HG03196 (cell line): ENCODE data around the gene SPACDR.

Experiments
- ATAC-seq: cut with Tn5 transposase; IDR thresholded peaks from one replicate; pipeline ENCODE4 v1.9.1; 2021; ENCODE audit not compliant: unreplicated experiment

Gene SPACDR

GRCh38 chr7:100486111-100486636 is 22.1 kb upstream of the SPACDR start:
- ATAC-seq, result no peak

DNA sequence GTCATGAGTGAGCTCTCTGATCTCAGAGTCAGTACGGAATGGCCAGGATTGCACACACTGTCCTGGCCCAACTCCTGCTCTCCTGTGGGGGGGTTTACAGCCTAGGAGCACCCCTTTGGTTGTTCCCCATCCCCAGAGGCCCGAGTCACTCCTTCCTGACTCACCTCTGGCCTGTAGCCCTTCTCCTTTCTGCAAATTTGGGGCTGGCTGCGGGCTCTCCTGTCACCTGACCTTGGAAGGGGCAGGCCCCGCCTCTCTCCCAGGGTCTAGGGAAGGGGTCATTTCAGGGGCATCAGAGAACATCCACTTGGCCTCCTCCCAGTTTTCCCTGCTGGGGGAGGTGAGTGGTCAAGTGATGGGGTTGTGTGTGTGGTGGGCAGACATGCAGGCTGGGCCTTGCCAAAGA is 21.4 kb upstream of the SPACDR start:
- no peak for ATAC-seq

DNA sequence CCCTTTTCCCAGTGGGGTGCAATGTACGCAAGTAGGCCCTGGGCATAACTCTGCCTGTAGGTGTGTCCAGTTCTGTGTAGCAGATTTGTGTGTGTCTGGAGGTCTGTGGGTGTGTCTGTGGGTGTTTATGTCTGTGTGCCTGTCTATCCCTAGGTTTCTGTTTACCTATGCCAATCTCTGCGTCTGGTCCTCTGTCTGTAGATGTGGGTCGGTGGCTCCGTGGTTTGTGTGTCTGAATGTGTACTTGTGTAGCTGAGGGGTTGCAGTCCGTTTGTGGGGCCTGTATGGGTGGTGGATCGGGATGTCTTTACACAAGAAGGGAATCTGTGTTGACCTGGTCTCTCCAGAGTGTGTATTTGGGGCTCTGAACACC is 20.6 kb upstream of the SPACDR start:
- no peak for ATAC-seq

DNA sequence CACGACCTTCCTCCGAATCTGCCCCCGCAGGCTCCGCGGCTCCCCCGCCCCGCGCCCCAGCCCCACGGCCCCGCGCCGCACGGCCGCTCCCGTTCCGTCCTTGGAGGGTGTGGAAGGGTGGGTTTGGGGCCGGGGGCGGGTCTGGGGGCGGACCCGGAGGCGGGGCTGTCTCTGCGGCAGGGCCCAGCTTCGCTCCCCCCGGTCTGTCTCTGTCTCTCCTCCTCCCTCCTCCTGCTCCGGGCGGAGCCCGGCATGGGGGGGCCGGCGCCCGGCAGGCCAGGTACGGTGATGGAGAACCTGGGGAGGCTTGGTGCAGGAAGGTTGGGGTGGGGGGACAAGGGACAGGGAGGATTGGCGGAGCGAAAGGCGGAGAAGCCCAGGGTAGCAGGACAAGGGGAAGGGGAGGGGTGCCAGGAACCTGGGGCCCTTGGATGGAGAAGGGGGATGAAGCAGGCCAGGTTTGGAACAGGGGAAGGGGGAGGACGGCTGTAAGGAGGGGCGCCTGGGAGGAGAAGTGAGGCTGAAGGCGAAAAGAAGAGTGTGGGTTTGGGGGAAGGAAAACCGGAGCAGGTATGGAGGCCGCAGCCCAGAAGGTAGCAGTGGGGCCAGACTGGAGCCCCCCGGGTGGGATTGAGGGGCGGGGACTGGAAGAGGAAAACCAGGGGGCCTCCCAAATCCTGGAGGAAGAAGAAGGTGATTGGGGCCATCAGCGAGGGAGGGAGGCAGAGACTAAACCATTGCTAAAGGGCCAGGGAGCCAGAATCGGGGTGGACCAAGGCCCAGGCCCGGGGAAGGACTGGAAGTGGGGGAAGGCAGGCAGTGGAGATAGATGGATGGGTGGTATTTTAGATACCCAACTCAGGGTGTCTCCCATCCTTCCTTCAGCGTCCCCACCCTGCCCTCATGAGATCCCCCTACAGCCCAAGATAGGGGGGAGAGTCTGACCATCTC is 19.9 kb upstream of the SPACDR start, which contains the start of gene NYAP1:
TSS of gene NYAP1 (plus strand) at position 206 of the 951 bp plus-strand sequence. CDS start 1,385 bp downstream, outside the sequence.
- no peak for ATAC-seq

DNA sequence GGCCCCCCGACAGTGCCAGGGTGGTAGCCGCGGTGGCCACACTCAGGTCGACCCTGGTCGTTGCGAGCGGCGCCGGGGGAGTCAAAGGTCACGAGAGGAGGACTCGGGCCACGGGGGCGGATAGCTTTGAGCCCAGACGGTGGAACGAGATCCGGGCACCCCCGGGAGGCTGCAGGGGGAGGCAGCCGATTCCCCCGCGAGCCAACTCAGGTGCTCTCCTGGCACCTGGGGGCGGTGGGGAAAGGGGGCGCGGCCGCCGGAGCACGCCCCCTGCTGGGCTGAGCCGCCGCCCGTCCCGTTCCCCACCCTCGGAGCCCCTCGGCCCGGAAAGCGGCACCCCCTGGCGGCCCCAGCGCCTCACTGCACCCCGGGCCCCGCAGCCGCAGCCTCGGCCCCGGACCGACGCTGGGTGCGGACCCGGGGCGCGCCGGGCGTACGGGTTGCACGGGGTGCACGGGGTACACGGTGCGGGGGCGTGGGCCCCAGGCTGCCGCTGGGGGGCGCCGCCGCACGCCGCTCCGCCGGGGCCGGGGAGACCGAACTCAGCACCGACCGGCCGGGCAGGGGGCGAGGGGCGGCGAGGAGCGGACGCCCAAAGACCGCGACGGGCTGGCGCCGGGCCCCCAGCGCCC is 19.1 kb upstream of the SPACDR start:
- ATAC-seq, result peak; percentile 44

DNA sequence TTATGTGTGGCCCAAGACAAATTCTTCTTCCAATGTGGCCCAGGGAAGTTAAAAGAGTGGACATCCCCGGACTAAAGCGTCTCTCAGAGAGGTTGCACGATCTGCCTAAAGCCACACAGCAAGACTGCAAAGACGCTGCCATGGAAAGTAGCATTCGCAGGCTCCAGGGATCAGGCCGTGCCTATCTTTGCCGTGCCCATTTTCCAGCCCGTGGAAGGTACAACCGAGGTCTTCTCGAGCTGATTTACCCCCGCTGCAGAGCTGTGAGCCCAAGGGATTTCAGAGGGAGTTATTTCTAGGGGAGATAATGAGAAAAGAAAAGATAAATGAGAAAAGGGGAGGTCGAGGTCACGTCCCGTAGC is 18.6 kb upstream of the SPACDR start:
- no peak for ATAC-seq

DNA sequence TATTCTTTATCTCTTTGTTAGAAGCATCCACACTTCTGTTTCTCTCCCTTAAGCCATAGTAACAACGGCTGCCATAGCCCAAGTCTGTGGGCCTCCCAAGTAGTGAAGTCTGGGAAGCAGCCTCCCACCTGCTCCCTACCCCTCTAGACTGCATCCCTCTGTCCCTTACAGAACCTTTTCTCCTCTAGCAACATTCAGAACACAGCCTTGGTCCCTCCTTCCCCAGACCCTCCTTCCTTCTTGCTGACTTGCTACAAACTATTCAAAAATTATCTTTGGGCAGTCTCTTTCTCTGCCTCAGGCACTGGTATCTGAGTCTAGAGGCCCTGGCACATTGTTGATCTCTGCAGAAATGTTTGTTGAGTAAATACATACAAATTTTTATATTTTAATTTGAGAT is 17.4 kb upstream of the SPACDR start:
- ATAC-seq, result no peak

DNA sequence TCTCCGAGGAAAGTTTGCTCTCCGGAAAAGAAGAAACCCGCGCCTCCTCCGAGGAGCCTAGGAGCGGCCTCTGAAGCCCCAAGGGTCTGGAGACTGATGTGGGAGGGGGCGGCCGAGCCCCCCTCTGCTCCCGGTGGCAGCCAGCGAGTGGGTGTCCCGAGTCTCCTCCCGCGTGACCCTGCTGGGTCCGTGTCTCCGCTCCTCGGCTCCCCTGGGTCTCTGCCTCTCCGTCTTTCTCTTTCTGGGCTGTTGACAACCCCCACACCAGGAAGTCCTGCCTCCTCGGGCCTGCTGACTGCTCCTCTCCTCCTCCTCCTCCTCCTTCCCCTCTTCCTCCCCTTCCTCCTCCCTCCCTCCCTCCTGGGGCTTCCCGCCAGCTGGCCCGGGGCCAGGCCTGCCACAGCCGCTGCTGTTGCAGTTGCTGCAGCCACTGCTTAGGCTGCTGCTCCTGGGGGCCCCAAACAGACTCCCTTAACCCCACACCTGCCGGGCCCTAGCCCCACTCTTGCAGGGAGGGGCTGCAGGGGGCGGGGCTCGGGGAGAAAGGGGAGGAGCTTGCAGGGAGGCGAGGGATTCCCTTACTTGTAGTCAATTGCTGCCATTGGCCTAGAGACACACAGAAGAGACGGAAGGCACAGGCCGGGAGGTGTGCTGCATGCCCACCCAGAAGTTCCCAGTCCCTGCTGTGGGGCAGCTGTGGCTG is 15.0 kb upstream of the SPACDR start, which contains the start of gene TSC22D4:
TSS of gene TSC22D4 (minus strand) at position 257 of the 703 bp plus-strand sequence. CDS start 1,176 bp downstream, outside the sequence.
- peak; percentile 50 for ATAC-seq

DNA sequence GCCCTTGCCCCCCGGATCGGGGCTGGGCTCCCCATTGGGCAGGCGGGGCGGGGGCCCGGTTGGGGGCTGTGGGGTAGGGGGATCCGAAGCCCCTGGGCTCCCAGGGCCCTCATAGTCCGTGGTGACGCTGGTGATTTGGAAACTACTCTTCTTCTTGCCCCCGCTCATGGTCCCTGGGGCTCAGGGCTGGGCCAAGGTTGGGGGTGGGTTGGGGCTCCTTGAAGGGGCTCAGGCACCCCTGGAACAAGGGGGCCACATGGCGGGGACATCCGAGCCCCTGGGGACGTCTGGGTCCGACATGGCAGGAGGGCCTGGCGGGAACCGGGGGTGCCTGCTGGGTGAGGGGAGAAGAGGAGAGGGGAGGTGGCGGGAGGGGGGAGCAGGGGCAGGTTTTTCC is 13.8 kb upstream of the SPACDR start:
- no peak for ATAC-seq

- ATAC-seq, result no peak
Measured at GRCh38 chr7:100476903-100477870, 13.1 kb upstream of the SPACDR start.

DNA sequence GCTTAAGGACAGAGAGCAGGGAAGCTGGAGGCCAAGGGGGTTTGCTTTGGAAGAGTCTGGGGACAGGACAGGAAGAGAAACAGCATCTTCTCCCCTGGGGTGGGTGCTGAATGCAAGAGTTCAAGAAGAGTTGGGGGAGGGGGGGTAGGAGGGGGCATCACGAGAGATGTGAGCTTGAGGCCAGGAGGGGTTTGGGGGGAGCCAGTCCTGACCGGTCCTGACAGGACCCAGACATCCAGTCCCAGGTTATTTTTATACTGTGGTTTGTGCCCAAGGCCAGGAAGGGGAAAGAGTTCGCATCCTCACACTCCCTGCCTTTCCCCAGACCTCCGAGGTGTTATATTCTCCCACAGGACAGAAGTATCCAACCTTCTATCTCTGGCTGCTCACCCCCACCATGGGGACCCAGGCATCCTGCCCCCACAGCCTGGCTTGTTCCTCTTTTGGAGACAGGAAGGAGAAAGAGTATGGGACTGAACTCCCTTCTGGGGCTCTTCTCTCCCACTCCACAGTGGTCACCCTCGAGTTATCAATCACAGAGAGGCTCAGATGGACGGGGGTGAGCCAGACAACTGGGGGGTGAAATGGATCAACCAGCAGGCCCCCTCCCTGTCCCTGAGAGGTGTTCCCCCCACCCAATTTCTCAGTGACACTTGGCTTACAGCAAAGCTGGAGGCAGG is 12.2 kb upstream of the SPACDR start:
- ATAC-seq, result no peak

- ATAC-seq, result no peak
Measured at GRCh38 chr7:100475549-100475948, 11.5 kb upstream of the SPACDR start.

DNA sequence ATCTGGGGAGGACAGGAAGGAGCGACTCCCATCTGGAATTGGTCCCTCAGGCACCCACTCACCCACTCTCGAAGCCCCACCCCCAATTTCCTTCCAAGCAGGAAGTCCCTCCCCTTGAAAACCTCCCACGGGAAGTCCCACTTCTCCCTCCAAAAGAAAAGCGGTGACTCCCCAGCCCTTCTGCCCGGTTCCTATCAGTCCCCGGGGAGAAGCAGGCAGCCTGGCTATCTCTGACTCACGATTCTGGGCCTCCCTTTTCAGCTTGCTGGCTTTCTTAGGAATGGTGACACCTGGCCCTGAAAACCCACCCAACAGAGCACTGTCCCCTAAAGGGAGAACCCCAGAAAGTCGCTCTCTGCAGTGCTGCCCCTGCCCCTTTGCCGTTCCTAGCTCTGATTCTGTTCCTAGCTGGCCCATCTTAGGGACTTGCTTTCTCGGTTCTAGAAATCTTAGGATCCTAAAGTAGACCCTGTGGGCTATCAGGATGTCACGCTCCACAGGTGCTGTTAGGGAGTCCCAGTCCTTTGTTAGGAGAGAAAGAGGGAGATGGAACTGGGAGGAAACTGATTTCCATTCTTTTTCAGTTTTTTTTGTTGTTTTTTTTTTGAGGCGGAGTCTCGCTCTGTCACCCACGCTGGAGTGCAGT is 8.9 kb upstream of the SPACDR start:
- ATAC-seq, result no peak

GRCh38 chr7:100472121-100472851 is 8.2 kb upstream of the SPACDR start:
- no peak for ATAC-seq

DNA sequence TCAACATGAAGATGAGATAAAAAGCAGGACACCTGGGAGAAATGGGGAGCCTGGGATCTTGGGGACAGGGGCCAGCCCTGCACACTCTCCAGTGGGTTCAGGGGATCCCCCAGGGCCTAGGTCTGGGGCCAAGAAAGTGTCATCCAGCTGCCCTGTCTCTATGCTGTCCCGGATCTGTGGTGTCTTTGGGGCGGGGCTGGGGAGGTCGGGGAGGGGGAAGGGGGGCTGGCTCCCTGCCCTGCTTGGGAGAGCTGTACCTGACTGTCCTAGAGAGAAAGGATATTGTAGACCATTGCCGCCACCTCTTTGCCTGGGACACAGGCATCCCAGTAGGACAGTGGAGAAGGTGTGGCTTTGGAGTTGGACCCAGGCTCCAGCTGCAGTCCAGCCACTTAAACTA is 7.0 kb upstream of the SPACDR start:
- ATAC-seq, result no peak

- ATAC-seq, result peak; percentile 47
Measured at GRCh38 chr7:100469227-100470044, 5.4 kb upstream of the SPACDR start.

- no peak for ATAC-seq
Measured at GRCh38 chr7:100467638-100468373, 3.7 kb upstream of the SPACDR start.
